ENCODE measurements around the gene TIMP4. TPM values are rescaled to one million over a fixed set of nuclear protein-coding genes. Genes with fewer than 3 reads are reported as not detected.
A peak's percentile ranks its signal among the peaks of the same experiment; 100 is the strongest.

Gene TIMP4
- total RNA-seq, 1 experiment from 2014 or later = 0.28 TPM

DNA sequence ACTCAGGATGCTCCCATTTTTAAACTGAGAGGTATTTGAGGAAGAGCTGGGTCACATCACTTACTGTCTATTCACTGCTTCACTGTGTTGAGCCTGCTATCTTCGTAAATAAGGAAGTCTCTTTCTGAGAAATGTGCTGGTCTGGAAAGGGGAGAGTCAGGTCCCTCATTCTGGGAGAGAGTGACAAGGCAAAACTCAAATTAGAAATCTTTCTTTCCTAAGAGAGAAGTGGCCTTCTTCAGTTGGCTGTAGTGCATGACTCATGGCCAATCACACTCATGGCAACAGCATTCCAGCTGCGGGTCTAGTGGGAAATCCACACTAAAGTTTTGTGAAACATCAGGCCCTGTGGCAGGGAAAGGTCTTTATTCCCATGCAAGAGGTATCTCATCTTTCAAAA lies 11.5 kb upstream of the TIMP4 start:
- H3K27me3 Mint-ChIP-seq (ENCODE audit: unreplicated experiment) = peaks cover 28% of the 10 kb centered on the region
- no TSS peak for BruUV-seq (replicated peaks)
- no peak overlapping the region for H3K27ac Mint-ChIP-seq (ENCODE audit: unreplicated experiment)
- peaks cover 9% of the 10 kb centered on the region for H3K9me3 Mint-ChIP-seq (ENCODE audit: low read depth, unreplicated experiment)
- TF ChIP-seq CTCF (IDR thresholded peaks at IDR 0.05; ENCODE audit: unreplicated experiment) = no peak
- CTCF ChIA-PET = no interaction called here
- H3K4me3 Mint-ChIP-seq (ENCODE audit: low read depth, unreplicated experiment) = no peak overlapping the region
- DNase-seq = no peak
- intact Hi-C loops (cut with micrococcal nuclease; ENCODE audit: unreplicated experiment) = no loop called here
- H3K36me3 Mint-ChIP-seq (ENCODE audit: insufficient read depth, unreplicated experiment) = no peaks in the 10 kb centered on the region
- no peaks in the 10 kb centered on the region for H3K4me1 Mint-ChIP-seq (ENCODE audit: low read depth, unreplicated experiment)

DNA sequence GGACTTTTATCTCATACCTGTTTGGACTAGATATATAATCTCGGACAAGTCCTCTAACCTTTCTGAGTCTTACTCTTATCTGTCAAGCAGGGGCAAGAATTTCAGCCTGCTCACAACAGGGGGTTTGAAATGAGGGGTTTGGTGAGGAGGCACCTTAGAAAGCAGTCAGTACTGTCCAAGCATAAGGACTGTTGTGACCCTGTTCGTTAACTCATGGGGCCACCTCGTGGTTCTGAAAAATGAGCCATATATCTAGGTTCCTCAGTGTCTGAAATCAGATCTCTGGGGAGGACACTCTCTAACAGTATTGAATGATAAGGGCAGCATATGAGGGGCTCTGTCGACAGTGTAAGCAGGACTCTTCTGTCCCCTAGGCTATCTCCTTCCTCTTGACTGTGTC lies 7.2 kb upstream of the TIMP4 start:
- H3K4me3 Mint-ChIP-seq (ENCODE audit: low read depth, unreplicated experiment) = no peak overlapping the region
- no peaks in the 10 kb centered on the region for H3K4me1 Mint-ChIP-seq (ENCODE audit: low read depth, unreplicated experiment)
- DNase-seq = no peak
- peaks cover 28% of the 10 kb centered on the region for H3K27me3 Mint-ChIP-seq (ENCODE audit: unreplicated experiment)
- H3K27ac Mint-ChIP-seq (ENCODE audit: unreplicated experiment) = no peak overlapping the region
- intact Hi-C loops (cut with micrococcal nuclease; ENCODE audit: unreplicated experiment) = no loop called here
- peaks cover 3% of the 10 kb centered on the region for H3K9me3 Mint-ChIP-seq (ENCODE audit: low read depth, unreplicated experiment)
- BruUV-seq (replicated peaks) = no TSS peak
- CTCF ChIA-PET = no interaction called here
- H3K36me3 Mint-ChIP-seq (ENCODE audit: insufficient read depth, unreplicated experiment) = no peaks in the 10 kb centered on the region
- no peak for TF ChIP-seq CTCF (IDR thresholded peaks at IDR 0.05; ENCODE audit: unreplicated experiment)

DNA sequence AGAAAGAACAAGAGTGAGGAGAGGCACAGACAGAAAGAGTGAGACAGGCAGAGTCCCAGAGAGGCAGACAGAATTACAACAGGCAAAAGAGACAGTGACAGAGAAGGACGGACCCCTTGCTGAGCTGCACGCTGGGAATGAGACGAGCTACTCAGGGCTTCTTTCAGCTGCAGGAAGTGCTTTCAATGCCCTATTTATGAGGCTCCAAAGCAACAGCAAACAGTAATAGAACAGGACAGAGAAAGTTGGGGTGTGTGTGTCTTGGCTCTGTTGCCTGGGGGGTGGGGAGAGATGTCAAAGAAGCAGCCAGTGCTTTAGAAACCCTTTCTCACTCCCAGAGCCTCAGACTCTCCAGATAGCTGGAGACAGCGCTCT lies 502 bp upstream of the TIMP4 start:
- intact Hi-C loops (cut with micrococcal nuclease; ENCODE audit: unreplicated experiment) = no loop called here

DNA sequence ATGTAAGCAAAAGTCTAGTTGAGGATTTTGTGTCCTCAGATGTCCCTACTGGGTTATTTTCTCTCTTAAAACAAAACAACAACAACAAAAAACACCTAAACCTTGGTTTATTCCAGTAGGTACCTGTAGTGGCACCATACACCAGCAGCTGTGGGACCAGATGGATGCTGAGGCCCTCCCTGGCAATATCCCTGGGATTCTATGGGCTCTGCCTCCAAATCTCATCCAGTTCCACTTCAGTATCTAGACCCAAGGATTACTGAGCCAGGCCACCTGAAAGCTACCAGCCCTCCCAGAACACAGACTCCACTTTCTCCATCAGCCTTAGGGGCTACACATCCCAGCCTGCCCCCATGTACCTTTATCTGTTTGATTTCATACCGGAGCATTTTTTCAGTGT lies 1.7 kb downstream of the TIMP4 start:
- H3K36me3 Mint-ChIP-seq (ENCODE audit: insufficient read depth, unreplicated experiment) = no peaks in the 10 kb centered on the region
- no peak for DNase-seq
- intact Hi-C loops (cut with micrococcal nuclease; ENCODE audit: unreplicated experiment) = no loop called here
- peaks cover 17% of the 10 kb centered on the region for H3K27me3 Mint-ChIP-seq (ENCODE audit: unreplicated experiment)
- no peaks in the 10 kb centered on the region for H3K9me3 Mint-ChIP-seq (ENCODE audit: low read depth, unreplicated experiment)
- CTCF ChIA-PET = no interaction called here
- no peak overlapping the region for H3K27ac Mint-ChIP-seq (ENCODE audit: unreplicated experiment)
- H3K4me3 Mint-ChIP-seq (ENCODE audit: low read depth, unreplicated experiment) = no peak overlapping the region
- H3K4me1 Mint-ChIP-seq (ENCODE audit: low read depth, unreplicated experiment) = peaks cover 32% of the 10 kb centered on the region
- BruUV-seq (replicated peaks) = no TSS peak
- no peak for TF ChIP-seq CTCF (IDR thresholded peaks at IDR 0.05; ENCODE audit: unreplicated experiment)

More for the DNA sequence above, 502 bp upstream of the TIMP4 start:
- no peak for TF ChIP-seq CTCF (IDR thresholded peaks at IDR 0.05; ENCODE audit: unreplicated experiment)
- CTCF ChIA-PET = no interaction called here
- DNase-seq = no peak
- Mint-ChIP-seq H3K4me1 (ENCODE audit: low read depth, unreplicated experiment) (peaks cover 32% of the 10 kb centered on the region), H3K27ac (ENCODE audit: unreplicated experiment) (no peak overlapping the region), H3K27me3 (ENCODE audit: unreplicated experiment) (no peaks in the 10 kb centered on the region), H3K4me3 (ENCODE audit: low read depth, unreplicated experiment) (peak overlapping the region; percentile 50), H3K36me3 (ENCODE audit: insufficient read depth, unreplicated experiment) (no peaks in the 10 kb centered on the region), H3K9me3 (ENCODE audit: low read depth, unreplicated experiment) (no peaks in the 10 kb centered on the region)
- BruUV-seq (replicated peaks) = no TSS peak

Data from Calu3 (cell line).